HG02798 (cell line): ENCODE measurements around the gene KRTAP10-3.
"Not testable (repeated sequence)": the region's sequence is repeated elsewhere in the genome, so short reads cannot be mapped to it uniquely, and the experiment has no call there.

ENCODE experiments used
- ATAC-seq: cut with Tn5 transposase; IDR thresholded peaks from one replicate; pipeline ENCODE4 v1.9.1; 2021; ENCODE audit warnings: mild to moderate bottlenecking; ENCODE audit not compliant: unreplicated experiment, poor library complexity

Gene KRTAP10-3

GRCh38 chr21:44550807-44551206, 7.8 kb downstream of the KRTAP10-3 start:
- ATAC-seq: no peak

- ATAC-seq: not testable (repeated sequence)
Measured at GRCh38 chr21:44550285-44550684, 8.3 kb downstream of the KRTAP10-3 start.

- ATAC-seq: no peak
Measured at GRCh38 chr21:44549525-44550211, 8.9 kb downstream of the KRTAP10-3 start.

DNA sequence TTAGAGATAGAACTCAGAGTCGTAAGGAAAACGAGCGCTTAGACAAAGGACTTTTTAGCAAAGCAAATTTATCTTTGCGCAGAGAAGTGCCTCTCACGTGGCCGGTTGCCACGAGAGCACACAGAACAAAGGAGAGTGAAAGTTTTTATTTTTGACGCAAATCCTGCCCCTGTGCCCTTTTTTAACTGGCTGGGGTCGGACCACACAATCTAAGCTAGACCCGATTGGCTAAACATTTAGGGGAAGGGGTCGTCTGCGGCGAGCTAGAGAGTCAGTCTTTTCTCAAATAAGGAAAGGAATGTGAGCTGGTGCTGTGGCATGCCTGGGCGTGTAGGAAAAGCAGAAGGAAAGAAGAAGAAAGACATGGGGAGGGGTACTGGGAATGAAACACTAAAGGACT, 9.7 kb downstream of the KRTAP10-3 start:
- no peak for ATAC-seq

DNA sequence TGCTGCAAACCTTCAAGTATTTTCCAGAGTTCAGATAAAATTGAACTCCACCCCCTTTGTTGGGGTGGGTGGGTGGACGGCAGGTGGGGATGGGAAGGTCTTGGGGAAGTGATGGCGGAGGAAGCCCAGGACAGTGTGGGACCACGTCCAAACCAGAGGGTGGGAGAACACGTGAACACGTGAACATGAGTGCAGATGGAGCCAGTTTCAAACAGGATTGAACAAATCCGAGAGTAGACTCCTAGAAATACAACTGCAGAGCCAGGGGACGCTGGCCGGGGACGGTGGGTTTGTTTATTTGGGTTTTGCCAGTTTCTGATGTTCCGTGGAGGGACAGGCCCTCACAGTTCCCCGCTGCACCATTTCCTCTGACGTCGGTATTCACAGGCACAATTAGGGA, 10.2 kb downstream of the KRTAP10-3 start:
- ATAC-seq: no peak

GRCh38 chr21:44547656-44548331, 10.8 kb downstream of the KRTAP10-3 start:
- ATAC-seq: no peak

DNA sequence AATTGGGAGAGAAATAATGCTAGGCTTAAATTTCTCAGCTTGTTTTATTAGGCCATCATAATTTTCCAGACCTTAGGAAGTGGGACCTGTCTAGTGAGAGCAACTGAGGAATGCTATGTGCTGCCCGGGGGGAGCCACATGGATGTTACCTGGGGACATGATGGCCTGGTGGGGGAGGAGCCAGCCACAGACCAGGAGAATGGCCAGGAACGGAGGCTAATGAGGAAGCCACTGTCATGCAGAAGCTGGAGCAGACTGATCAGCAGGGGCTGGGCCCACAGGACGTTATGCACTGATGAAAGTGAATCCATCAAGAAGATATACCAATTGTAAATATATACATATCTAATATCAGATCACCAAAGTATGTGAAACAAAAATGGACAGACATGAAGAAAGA, 14.0 kb downstream of the KRTAP10-3 start:
- no peak for ATAC-seq

- ATAC-seq: no peak
Measured at GRCh38 chr21:44542716-44543115, 15.9 kb downstream of the KRTAP10-3 start.

- no peak for ATAC-seq
Measured at GRCh38 chr21:44540741-44541288, 17.8 kb downstream of the KRTAP10-3 start.

DNA sequence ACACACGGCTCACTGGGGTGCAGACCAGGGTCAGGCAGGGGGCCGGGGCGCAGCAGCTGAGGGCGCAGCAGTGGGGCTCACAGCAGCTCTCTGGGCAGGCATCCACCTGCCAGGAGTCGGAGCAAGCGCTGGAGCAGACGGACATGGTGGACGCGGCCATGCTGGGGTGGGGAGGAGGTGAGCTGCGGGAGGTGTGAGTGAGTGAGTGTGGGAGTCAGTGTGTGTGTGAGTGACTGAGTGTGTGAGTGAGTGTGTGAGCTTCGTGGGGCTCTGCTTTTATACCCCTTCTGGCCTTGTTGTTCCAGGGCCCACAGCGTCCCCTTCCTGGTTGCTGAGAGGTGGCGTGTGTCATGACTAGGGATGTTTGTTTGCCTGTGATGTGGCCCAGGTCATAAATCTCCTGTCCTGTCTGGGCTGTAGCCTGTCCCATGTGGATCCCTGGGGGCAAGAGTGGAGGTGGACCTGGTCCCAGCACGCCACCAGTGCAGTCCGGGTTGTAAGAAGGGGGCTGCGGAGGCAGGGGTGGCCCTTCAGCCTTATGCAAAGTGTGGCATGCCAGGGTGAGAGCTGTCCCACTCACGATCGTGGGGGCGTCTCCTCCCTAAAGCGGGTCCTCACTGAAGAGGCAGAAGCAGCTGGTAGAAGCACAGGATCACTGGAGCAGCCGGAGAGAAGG, 18.5 kb downstream of the KRTAP10-3 start, which contains the start of gene KRTAP10-1:
KRTAP10-1 (minus strand) TSS at position 205 of the 676 bp plus-strand sequence; CDS start at position 160, 45 bp downstream.
- no peak for ATAC-seq

DNA sequence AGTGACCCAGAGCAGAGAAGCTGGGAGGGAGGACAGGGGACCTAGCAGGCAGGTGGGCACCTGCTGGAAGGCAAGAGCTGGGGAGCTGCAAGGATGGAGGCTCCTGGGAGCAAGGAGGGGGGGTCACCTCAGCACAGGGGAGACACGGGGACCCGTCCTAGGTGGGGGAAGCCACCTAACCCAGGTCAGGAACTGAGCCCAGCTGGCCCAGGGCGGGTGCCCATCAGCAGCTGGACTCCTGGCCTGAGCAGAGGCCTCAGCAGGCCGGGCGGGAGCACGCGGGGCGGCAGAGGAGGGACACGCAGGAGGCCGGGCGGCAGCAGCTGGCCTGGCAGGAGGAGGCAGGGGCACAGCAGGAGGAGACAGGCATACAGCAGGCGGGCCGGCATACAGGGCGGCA, 19.5 kb downstream of the KRTAP10-3 start:
- ATAC-seq: no peak

DNA sequence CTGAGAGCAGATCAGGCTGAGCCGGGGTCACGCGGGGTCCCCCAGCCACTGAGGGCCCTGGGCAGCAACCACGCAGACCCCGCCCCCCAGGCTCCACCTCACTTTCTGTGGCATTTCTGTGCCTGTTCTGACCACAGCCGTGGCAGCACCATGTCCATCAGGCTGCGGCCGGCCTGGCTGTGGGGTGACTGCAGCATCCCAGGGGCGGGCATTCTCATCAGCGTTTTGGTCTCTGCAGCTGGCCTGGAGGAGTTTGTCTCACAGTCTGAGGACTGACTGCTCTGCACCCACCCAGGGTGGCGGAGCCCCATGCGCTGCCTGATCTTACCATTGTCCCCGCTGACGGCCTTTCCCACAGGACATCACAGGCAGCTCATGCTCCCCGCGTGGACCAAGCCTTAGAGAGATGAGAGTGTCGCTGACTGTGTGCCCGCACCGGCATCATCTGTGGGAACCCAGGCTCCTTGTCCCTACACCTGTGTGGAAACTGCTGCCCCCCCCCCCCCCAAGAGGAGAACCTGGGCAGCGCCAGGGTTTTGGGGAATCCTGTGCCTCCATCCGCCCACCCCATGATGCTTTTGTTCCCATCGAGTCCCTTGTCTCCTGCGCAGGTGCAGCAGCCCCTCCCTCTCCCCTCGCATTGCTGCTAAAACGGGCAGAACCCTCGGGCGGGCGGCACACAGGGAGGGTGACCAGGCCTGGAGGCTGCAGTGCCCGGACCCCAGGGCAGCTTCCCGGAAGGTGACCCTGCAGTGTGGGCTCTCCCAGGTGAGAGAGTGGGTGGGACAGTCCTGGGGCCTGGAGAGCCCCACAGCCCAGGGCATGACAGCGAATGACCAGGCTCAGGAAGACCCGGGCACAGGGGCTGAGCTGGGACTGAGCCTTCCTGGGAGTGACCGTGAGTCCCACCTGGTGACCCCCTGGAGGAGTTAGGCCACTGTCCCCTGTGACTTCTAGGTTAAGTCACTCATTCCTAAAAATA, 20.4 kb downstream of the KRTAP10-3 start:
- ATAC-seq: no peak

DNA sequence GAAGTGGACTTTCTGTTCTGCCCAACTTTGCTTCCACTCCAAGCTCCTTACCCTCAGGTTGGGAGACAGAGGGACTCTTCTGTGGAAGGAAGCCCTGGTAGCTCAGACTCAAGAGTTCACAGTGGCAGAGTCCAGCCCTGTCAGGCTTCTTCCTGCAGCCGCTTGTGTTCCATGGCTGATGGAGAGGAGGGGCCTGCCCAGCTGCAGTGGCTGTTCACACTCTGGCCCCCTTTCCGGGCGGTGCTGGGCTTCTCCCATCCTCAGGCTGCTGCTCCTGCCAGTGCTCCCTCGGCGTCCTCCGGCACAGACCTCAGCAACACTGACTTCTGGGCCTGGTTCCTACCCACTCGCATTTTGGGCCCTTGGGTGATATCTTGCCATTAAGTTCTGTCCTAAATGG, 22.6 kb downstream of the KRTAP10-3 start:
- ATAC-seq: no peak

- ATAC-seq: no peak
Measured at GRCh38 chr21:44534688-44535087, 23.9 kb downstream of the KRTAP10-3 start.

- no peak for ATAC-seq
Measured at GRCh38 chr21:44533891-44534627, 24.5 kb downstream of the KRTAP10-3 start.

DNA sequence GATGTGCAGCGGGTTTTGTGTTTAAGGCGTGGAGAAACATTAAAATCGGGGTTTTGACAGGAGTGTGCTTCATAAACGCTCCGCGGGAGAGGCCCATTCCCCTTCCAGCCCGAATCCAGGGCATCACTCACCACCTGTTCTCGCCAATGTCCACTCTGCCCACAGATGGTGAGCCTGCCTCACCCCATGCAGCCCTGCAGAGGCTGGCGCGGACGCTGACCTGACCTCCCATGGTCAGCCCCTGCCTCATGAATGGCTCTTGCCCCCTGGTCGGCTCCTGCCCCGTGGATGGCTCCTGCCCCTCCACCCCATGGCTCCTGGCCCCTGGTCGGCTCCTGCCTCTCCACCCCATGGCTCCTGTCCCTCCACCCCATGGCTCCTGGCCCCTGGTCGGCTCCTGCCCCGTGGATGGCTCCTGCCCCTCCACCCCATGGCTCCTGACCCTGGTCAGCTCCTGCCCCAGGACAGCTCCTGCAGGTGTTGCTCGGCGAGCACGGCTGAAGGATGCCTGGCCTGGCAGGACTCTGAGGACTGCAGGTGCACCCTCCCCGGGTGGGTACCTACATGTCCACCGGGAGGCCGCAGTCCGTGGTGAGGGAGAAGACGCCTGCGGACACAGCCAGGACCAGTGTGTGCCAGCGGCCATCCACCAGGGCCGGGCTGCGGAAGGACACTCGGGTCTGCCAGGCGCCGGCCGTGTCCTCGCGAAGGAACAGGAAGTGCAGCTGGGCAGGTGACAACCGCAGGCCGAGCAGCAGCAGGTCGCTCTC, 25.3 kb downstream of the KRTAP10-3 start:
- ATAC-seq: no peak

- no peak for ATAC-seq
Measured at GRCh38 chr21:44532712-44533111, 25.9 kb downstream of the KRTAP10-3 start.
